Mononuclear cell (primary cell): ENCODE results near the gene CFAP107. TPM values are rescaled to one million over a fixed set of nuclear protein-coding genes. Genes with fewer than 3 reads are reported as not detected.
"Not testable (repeated sequence)": the region's sequence is repeated elsewhere in the genome, so short reads cannot be mapped to it uniquely, and the experiment has no call there.

Experiments used
- H3K27me3 ChIP-seq: 2 replicates; pipeline ENCODE4 v1.6.0; 2011; ENCODE audit warnings: low read length, control low read depth; ENCODE audit not compliant: insufficient read depth
- H3K4me1 ChIP-seq: 2 replicates; pipeline ENCODE4 v1.5.1; 2011; ENCODE audit warnings: mild to moderate bottlenecking, low read length, control low read depth; ENCODE audit not compliant: insufficient read depth
- H3K4me3 ChIP-seq: 2 replicates; pipeline ENCODE4 v1.5.1; 2011; ENCODE audit warnings: mild to moderate bottlenecking, low read length, moderate library complexity
- H3K9me3 ChIP-seq: 2 replicates; pipeline ENCODE4 v1.5.1; 2011; ENCODE audit warnings: low read depth, mild to moderate bottlenecking, control low read depth, low read length
- total RNA-seq: library from RNA; depleted of rRNA; stranded (reverse); fragments of >200 nt; gene quantifications from one replicate; pipeline ENCODE4 v1.2.3, GENCODE V29; 2012

CFAP107 gene
- total RNA-seq, 1 donor: not detected

DNA sequence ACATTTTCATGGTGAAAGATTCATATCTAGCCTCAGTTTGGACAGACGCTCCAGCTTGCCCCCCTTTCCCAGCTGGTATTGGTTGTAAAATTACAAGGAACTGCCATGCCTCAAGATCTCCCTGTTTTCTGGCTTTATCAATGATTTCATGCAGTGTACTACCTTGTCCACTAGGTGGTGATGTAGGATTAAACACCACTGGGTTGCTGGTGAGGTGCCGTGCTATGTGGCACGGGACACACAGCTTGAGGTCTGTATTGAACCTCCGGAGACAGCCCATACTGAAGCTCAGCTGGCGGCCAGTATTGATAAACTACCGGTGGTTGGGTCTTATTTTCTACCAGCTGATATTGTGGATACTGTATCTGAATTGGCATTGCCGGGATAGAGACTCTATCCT is 37.8 kb downstream of the CFAP107 start:
- not testable (repeated sequence) for H3K9me3 ChIP-seq, H3K4me1 ChIP-seq, H3K27me3 ChIP-seq, H3K4me3 ChIP-seq

DNA sequence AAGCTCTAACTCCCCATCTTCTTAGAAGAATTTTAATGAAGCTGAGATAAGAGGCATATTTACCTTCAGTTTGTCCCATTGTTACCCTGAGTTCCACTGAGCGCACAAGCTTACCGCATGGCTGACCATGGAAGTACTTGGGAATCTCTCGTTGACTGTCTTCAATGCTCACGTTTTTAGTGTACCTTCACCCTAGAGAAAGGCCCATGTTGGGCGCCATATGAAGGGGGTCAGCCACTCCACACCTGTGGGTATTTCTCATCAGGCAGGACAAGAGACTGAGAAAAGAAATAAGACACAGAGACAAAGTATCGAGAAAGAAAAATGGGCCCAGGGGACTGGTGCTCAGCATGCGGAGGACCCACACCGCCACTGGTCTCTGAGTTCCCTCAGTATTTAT is 38.7 kb downstream of the CFAP107 start:
- H3K4me3 ChIP-seq, H3K4me1 ChIP-seq, H3K27me3 ChIP-seq, H3K9me3 ChIP-seq: not testable (repeated sequence)

DNA sequence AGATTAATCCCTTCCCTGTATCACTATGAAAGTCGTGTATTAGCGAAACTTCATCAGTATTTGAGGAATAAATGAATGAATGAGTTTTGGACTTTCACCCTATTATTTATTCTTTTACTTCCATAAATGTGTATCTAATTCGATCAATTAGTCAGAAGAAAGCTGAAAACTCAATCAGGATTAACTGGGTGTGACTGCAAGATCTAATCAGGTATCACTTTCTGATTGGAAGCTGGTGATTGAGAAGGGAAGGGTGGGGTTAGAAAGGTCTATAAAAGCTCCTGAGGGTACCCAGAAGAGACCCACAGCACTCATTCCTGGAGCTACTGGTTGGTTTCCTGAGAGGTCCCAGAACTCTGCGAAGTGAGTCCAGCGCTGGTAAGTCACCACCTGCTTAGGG is 45.1 kb downstream of the CFAP107 start, which contains the start of gene PRAMEF1:
TSS of gene PRAMEF1 (plus strand) at position 301 of the 400 bp plus-strand sequence. CDS start 1,831 bp downstream, outside the sequence.
- H3K27me3 ChIP-seq, H3K4me1 ChIP-seq, H3K9me3 ChIP-seq, H3K4me3 ChIP-seq: not testable (repeated sequence)

DNA sequence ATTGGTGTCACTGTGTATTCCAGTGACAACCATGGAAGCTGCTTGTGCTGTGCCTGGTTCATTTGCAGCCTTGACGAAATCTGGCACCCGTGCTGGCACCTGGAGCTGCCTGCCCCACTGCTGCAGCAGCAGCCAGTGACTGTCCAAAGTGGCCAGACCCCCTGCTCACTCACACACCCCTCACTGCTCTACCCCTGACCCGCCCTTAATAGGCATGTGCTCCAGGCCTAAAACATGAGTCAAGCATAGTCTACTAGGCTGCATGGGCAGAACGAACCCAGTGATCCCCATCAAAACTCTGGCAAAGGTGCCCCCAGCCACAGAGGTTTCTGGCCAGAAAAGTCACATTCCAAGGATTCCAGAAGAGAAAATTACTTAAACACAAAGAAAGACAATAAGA is 52.9 kb downstream of the CFAP107 start:
- Histone ChIP-seq H3K9me3 (no peaks in the 10 kb centered on the region), H3K4me3 (no peak overlapping the region), H3K27me3 (no peaks in the 10 kb centered on the region), H3K4me1 (no peaks in the 10 kb centered on the region)

DNA sequence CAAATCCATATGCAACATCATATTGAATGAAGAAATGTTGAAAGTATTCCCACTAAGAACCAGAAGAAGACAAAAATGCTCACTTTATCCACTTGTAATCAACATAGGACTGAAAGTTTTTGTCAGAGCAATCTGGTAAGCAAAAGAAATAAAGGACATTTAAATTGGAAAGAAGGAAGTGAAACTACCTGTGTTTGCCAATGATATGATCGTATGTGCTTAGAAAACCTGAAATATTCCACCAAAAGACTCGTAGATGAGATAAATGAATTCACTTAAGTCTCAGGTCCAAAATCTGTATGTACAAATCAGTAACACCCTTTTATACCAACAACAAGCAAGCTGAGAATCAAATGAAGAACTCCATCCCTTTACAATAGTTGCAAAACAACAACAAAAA is 53.7 kb downstream of the CFAP107 start:
- Histone ChIP-seq H3K27me3 (no peaks in the 10 kb centered on the region), H3K9me3 (no peaks in the 10 kb centered on the region), H3K4me3 (no peak overlapping the region), H3K4me1 (no peaks in the 10 kb centered on the region)

GRCh38 chr1:12809933-12810332 is 63.9 kb downstream of the CFAP107 start:
- no peaks in the 10 kb centered on the region for H3K27me3 ChIP-seq
- H3K4me3 ChIP-seq: no peak overlapping the region
- no peaks in the 10 kb centered on the region for H3K9me3 ChIP-seq
- H3K4me1 ChIP-seq: no peaks in the 10 kb centered on the region

DNA sequence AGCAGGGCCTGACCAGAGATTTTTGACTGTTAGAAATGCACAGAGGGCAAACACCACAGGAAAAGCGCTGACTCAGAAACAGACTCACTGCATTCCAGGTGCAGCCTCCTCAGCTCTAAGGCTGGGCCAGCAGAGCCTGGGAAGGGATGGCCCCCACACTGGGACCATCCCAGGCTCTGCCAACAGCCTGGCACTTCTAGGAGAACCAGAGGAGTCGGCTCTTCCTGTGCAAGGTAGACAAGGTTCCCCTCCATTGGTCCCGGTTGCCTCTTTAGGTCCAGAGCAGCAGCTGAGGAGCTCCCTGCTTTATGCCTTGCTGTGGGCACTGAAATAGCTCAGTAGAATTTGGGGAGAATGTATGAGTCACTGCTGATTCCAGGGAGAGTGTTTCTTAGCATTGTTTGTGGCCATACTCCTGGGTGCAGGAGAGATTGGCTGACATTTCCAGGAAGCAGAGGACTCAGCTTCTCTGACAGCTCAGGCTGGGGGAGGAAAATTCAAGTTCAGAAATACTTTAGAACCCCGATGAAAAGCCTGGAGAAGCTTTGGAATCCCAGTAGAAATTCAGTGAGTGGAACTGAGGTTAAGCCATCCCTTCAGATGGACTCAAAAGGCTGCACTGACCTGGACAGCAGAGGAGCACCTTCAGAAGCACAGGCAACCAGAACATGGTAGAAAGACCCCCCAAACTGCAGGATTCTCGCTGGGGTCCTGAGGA is 64.8 kb downstream of the CFAP107 start:
- no peak overlapping the region for H3K4me3 ChIP-seq
- H3K9me3 ChIP-seq: no peaks in the 10 kb centered on the region
- no peaks in the 10 kb centered on the region for H3K27me3 ChIP-seq
- H3K4me1 ChIP-seq: no peaks in the 10 kb centered on the region

- H3K4me3 ChIP-seq: no peak overlapping the region
- no peaks in the 10 kb centered on the region for H3K27me3 ChIP-seq
- no peaks in the 10 kb centered on the region for H3K9me3 ChIP-seq
- no peaks in the 10 kb centered on the region for H3K4me1 ChIP-seq
These were observed 65.4 kb downstream of the CFAP107 start for GRCh38 chr1:12811409-12811784.

Other genes starting within 250 kb of the CFAP107 start
- 80.4 TPM for gene DHRS3, start 128.0 kb upstream of the CFAP107 start, total RNA-seq
- not detected for gene AADACL4, start 102.1 kb upstream of the CFAP107 start, total RNA-seq
- not detected for gene AADACL3, start 30.1 kb upstream of the CFAP107 start, total RNA-seq
- not detected for gene PRAMEF12, start 27.5 kb downstream of the CFAP107 start, total RNA-seq
- not detected for gene PRAMEF1, start 45.2 kb downstream of the CFAP107 start, total RNA-seq
- gene PRAMEF11, start 85.2 kb downstream of the CFAP107 start, total RNA-seq: not detected
- gene HNRNPCL1, start 102.5 kb downstream of the CFAP107 start, total RNA-seq: not detected
- gene PRAMEF2, start 110.9 kb downstream of the CFAP107 start, total RNA-seq: 0.10 TPM
- gene PRAMEF4, start 140.0 kb downstream of the CFAP107 start, total RNA-seq: not detected
- not detected for gene PRAMEF10, start 152.1 kb downstream of the CFAP107 start, total RNA-seq
- not detected for gene PRAMEF7, start 170.4 kb downstream of the CFAP107 start, total RNA-seq
- not detected for gene PRAMEF6, start 201.4 kb downstream of the CFAP107 start, total RNA-seq